ENCODE results near the gene PCNX2.

GRCh38 chr1:233114159-233114558, 181.4 kb downstream of the PCNX2 start:
- no peak for TF ChIP-seq POLR2A (IDR thresholded peaks at IDR 0.05)
- TF ChIP-seq, protein P1, sequence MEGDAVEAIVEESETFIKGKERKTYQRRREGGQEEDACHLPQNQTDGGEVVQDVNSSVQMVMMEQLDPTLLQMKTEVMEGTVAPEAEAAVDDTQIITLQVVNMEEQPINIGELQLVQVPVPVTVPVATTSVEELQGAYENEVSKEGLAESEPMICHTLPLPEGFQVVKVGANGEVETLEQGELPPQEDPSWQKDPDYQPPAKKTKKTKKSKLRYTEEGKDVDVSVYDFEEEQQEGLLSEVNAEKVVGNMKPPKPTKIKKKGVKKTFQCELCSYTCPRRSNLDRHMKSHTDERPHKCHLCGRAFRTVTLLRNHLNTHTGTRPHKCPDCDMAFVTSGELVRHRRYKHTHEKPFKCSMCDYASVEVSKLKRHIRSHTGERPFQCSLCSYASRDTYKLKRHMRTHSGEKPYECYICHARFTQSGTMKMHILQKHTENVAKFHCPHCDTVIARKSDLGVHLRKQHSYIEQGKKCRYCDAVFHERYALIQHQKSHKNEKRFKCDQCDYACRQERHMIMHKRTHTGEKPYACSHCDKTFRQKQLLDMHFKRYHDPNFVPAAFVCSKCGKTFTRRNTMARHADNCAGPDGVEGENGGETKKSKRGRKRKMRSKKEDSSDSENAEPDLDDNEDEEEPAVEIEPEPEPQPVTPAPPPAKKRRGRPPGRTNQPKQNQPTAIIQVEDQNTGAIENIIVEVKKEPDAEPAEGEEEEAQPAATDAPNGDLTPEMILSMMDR (IDR thresholded peaks at IDR 0.05): peak in 1 of 6 experiments; percentile 9
